ENCODE results near the gene GAN.

GAN gene

DNA sequence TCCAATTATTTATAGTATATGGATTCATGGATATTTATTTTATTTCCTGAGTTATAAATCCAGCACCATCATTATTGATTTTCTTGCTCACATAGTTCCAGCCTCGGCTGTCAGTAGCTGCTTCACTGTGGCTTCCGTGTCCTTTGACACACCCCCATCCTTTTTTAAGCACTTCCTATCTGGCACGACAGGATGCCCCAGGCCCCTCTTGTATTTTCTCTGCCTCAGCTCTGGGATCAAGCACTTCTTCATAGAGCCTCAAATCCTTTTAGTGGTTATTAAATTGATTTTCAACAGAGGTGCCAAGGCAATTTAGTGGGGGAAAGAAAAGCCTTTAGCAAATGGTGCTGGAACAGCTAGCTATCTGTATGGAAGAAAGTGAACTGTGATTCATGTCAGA is 59.8 kb downstream of the GAN start:
- H3K27me3 ChIP-seq (ENCODE audit: insufficient read depth, low read length, poor library complexity) = no peaks in the 10 kb centered on the region
- no peak overlapping the region for H4K5ac ChIP-seq (ENCODE audit: low read length)
- no peak overlapping the region for H3K9ac ChIP-seq (ENCODE audit: low read length)
- WGBS (ENCODE audit: extremely low coverage, insufficient coverage, low lambda C conversion rate) = no CpG with 5 or more reads among the region's 3 CpGs
- H3K4me2 ChIP-seq (ENCODE audit: low read length) = no peak overlapping the region
- no peak overlapping the region for H4K8ac ChIP-seq (ENCODE audit: low read depth, low read length)
- H3K79me2 ChIP-seq (ENCODE audit: control insufficient read depth, insufficient read depth, low read length) = no peaks in the 10 kb centered on the region
- no peak overlapping the region for H3K4me3 ChIP-seq (ENCODE audit: low read length)
- no peak overlapping the region for H3K27ac ChIP-seq (ENCODE audit: low read depth, low read length)
- H3K79me1 ChIP-seq (ENCODE audit: low read length) = no peaks in the 10 kb centered on the region
- no peak overlapping the region for H3K23ac ChIP-seq (ENCODE audit: low read length)
- no peak for DNase-seq
- H2BK15ac ChIP-seq (replicated peaks; ENCODE audit: low read depth) = no peak overlapping the region
- no peak overlapping the region for H2AK5ac ChIP-seq (ENCODE audit: low read length)
- H3K4me1 ChIP-seq (ENCODE audit: control insufficient read depth, low read depth, low read length) = no peaks in the 10 kb centered on the region
- H3K4ac ChIP-seq (ENCODE audit: low read depth, low read length) = no peak overlapping the region
- H3K56ac ChIP-seq (ENCODE audit: low read length) = no peak overlapping the region
- no peak overlapping the region for H3K18ac ChIP-seq (ENCODE audit: low read length)
- H2BK5ac ChIP-seq (ENCODE audit: low read length) = no peak overlapping the region
- H2BK120ac ChIP-seq (ENCODE audit: low read depth, low read length) = no peak overlapping the region
- H3K36me3 ChIP-seq (ENCODE audit: control insufficient read depth, insufficient read depth, low read length) = no peaks in the 10 kb centered on the region

DNA sequence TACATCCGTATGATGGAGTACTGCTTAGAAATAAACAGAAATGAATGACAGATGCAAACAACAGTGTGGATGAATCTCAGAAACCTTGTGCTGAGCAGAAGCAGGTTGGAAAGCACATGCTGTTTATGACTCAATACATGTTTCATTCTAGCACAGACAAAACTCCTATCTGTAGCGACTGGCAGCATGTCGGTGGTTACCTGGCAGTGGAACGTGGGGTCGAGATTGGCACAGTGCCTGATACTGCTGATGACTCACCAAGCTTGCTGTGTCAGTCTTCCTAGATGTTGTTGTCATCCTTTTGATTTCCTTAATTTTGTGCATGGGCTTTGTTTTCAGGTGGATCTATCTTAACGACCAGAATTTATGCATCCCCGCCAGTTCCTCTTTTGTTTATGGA is 62.1 kb downstream of the GAN start:
- Histone ChIP-seq H4K8ac (ENCODE audit: low read depth, low read length) (no peak overlapping the region), H3K79me1 (ENCODE audit: low read length) (no peaks in the 10 kb centered on the region), H3K27me3 (ENCODE audit: insufficient read depth, low read length, poor library complexity) (no peaks in the 10 kb centered on the region), H3K9ac (ENCODE audit: low read length) (no peak overlapping the region), H3K4me2 (ENCODE audit: low read length) (no peak overlapping the region), H3K56ac (ENCODE audit: low read length) (no peak overlapping the region), H2BK120ac (ENCODE audit: low read depth, low read length) (no peak overlapping the region), H3K23ac (ENCODE audit: low read length) (no peak overlapping the region), H3K4me1 (ENCODE audit: control insufficient read depth, low read depth, low read length) (no peaks in the 10 kb centered on the region), H2AK5ac (ENCODE audit: low read length) (no peak overlapping the region), H2BK15ac (replicated peaks; ENCODE audit: low read depth) (no peak overlapping the region), H3K79me2 (ENCODE audit: control insufficient read depth, insufficient read depth, low read length) (no peaks in the 10 kb centered on the region), H3K4ac (ENCODE audit: low read depth, low read length) (no peak overlapping the region), H4K5ac (ENCODE audit: low read length) (no peak overlapping the region), H3K4me3 (ENCODE audit: low read length) (no peak overlapping the region), H3K36me3 (ENCODE audit: control insufficient read depth, insufficient read depth, low read length) (no peaks in the 10 kb centered on the region), H3K27ac (ENCODE audit: low read depth, low read length) (no peak overlapping the region), H2BK5ac (ENCODE audit: low read length) (no peak overlapping the region), H3K18ac (ENCODE audit: low read length) (no peak overlapping the region)
- DNase-seq = no peak
- no CpG with 5 or more reads among the region's 7 CpGs for WGBS (ENCODE audit: extremely low coverage, insufficient coverage, low lambda C conversion rate)

DNA sequence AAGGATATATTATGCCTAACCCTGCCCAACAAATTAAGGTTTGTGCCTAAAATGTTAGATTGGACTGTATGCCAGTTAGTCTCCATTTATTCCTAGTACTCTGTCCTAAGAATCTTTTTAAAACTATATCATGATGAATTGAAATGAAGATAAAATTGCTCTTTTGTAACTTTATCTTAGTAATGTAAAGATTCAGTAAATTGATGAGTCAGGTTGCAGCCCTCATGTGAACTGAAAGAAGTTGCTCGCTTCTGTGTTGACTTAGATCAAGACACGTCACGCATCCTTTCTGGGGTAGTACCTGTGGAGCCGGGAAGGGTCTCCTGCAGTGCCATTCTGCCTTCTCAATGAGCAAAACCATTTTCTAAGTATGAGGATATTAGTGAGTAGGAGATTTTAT is 63.3 kb downstream of the GAN start:
- Histone ChIP-seq H4K5ac (ENCODE audit: low read length) (no peak overlapping the region), H3K9ac (ENCODE audit: low read length) (no peak overlapping the region), H3K27me3 (ENCODE audit: insufficient read depth, low read length, poor library complexity) (no peaks in the 10 kb centered on the region), H3K79me2 (ENCODE audit: control insufficient read depth, insufficient read depth, low read length) (no peaks in the 10 kb centered on the region), H3K27ac (ENCODE audit: low read depth, low read length) (no peak overlapping the region), H3K23ac (ENCODE audit: low read length) (no peak overlapping the region), H4K8ac (ENCODE audit: low read depth, low read length) (no peak overlapping the region), H3K4me3 (ENCODE audit: low read length) (no peak overlapping the region), H3K18ac (ENCODE audit: low read length) (no peak overlapping the region), H3K79me1 (ENCODE audit: low read length) (no peaks in the 10 kb centered on the region), H3K56ac (ENCODE audit: low read length) (no peak overlapping the region), H3K4me1 (ENCODE audit: control insufficient read depth, low read depth, low read length) (no peaks in the 10 kb centered on the region), H2AK5ac (ENCODE audit: low read length) (no peak overlapping the region), H3K4me2 (ENCODE audit: low read length) (no peak overlapping the region), H2BK120ac (ENCODE audit: low read depth, low read length) (no peak overlapping the region), H2BK15ac (replicated peaks; ENCODE audit: low read depth) (no peak overlapping the region), H2BK5ac (ENCODE audit: low read length) (no peak overlapping the region), H3K4ac (ENCODE audit: low read depth, low read length) (no peak overlapping the region), H3K36me3 (ENCODE audit: control insufficient read depth, insufficient read depth, low read length) (no peaks in the 10 kb centered on the region)
- no CpG with 5 or more reads among the region's 4 CpGs for WGBS (ENCODE audit: extremely low coverage, insufficient coverage, low lambda C conversion rate)
- no peak for DNase-seq

DNA sequence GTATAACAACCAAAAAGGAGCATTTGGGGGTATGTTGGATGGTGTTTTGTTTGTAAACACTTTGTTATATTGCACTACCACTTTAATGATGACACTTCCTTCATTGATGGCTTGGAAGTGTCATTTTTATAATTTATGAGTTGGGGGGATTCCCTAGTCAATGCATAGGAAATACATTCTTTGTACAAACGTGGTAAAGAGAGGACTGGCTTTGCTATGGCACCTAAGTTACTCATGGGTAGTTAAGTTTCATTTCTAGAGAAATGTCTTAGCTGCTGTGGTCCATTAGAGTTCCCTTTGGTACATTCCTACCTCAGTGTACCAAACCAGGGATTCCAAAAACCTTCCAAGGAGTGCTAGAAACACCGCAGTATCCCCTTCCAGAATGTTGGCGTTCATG is 66.2 kb downstream of the GAN start:
- H2BK5ac ChIP-seq (ENCODE audit: low read length) = no peak overlapping the region
- no peaks in the 10 kb centered on the region for H3K27me3 ChIP-seq (ENCODE audit: insufficient read depth, low read length, poor library complexity)
- DNase-seq = no peak
- H3K18ac ChIP-seq (ENCODE audit: low read length) = no peak overlapping the region
- no CpG with 5 or more reads among the region's 3 CpGs for WGBS (ENCODE audit: extremely low coverage, insufficient coverage, low lambda C conversion rate)
- no peaks in the 10 kb centered on the region for H3K4me1 ChIP-seq (ENCODE audit: control insufficient read depth, low read depth, low read length)
- no peak overlapping the region for H3K23ac ChIP-seq (ENCODE audit: low read length)
- H3K4ac ChIP-seq (ENCODE audit: low read depth, low read length) = no peak overlapping the region
- no peak overlapping the region for H3K4me2 ChIP-seq (ENCODE audit: low read length)
- H4K8ac ChIP-seq (ENCODE audit: low read depth, low read length) = no peak overlapping the region
- no peak overlapping the region for H2BK120ac ChIP-seq (ENCODE audit: low read depth, low read length)
- no peak overlapping the region for H3K9ac ChIP-seq (ENCODE audit: low read length)
- H2AK5ac ChIP-seq (ENCODE audit: low read length) = no peak overlapping the region
- H3K4me3 ChIP-seq (ENCODE audit: low read length) = no peak overlapping the region
- H3K79me1 ChIP-seq (ENCODE audit: low read length) = no peaks in the 10 kb centered on the region
- no peaks in the 10 kb centered on the region for H3K79me2 ChIP-seq (ENCODE audit: control insufficient read depth, insufficient read depth, low read length)
- no peaks in the 10 kb centered on the region for H3K36me3 ChIP-seq (ENCODE audit: control insufficient read depth, insufficient read depth, low read length)
- H4K5ac ChIP-seq (ENCODE audit: low read length) = no peak overlapping the region
- H3K27ac ChIP-seq (ENCODE audit: low read depth, low read length) = no peak overlapping the region
- H3K56ac ChIP-seq (ENCODE audit: low read length) = no peak overlapping the region
- H2BK15ac ChIP-seq (replicated peaks; ENCODE audit: low read depth) = no peak overlapping the region

DNA sequence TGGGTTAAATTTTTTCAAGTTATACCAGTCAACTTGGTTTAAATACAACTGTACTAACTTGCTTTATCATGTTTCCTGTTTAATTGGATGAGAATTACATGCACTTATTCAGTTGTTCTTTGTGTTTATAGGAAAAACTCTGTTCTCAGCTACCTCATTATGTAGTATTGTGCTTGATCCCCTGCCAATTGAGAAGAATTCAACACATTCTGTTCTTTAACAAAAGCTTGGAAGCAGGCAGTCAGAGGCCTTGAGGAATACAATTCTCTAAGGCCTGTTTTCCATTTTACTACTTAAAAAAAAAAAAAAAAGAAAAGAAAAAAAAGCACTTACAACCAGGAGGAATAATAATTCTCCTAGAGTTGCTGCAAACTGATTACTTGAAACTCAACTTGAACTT is 69.2 kb downstream of the GAN start:
- peak; percentile 30 for DNase-seq
- H3K18ac ChIP-seq (ENCODE audit: low read length) = no peak overlapping the region
- H3K56ac ChIP-seq (ENCODE audit: low read length) = no peak overlapping the region
- no peak overlapping the region for H2AK5ac ChIP-seq (ENCODE audit: low read length)
- no peak overlapping the region for H3K4me3 ChIP-seq (ENCODE audit: low read length)
- no peaks in the 10 kb centered on the region for H3K4me1 ChIP-seq (ENCODE audit: control insufficient read depth, low read depth, low read length)
- no peak overlapping the region for H2BK120ac ChIP-seq (ENCODE audit: low read depth, low read length)
- no peak overlapping the region for H2BK5ac ChIP-seq (ENCODE audit: low read length)
- H4K8ac ChIP-seq (ENCODE audit: low read depth, low read length) = no peak overlapping the region
- H3K27ac ChIP-seq (ENCODE audit: low read depth, low read length) = no peak overlapping the region
- H3K79me1 ChIP-seq (ENCODE audit: low read length) = no peaks in the 10 kb centered on the region
- no peak overlapping the region for H3K4me2 ChIP-seq (ENCODE audit: low read length)
- H3K9ac ChIP-seq (ENCODE audit: low read length) = no peak overlapping the region
- H3K36me3 ChIP-seq (ENCODE audit: control insufficient read depth, insufficient read depth, low read length) = no peaks in the 10 kb centered on the region
- no peak overlapping the region for H4K5ac ChIP-seq (ENCODE audit: low read length)
- no peak overlapping the region for H2BK15ac ChIP-seq (replicated peaks; ENCODE audit: low read depth)
- H3K27me3 ChIP-seq (ENCODE audit: insufficient read depth, low read length, poor library complexity) = no peaks in the 10 kb centered on the region
- no peak overlapping the region for H3K23ac ChIP-seq (ENCODE audit: low read length)
- H3K4ac ChIP-seq (ENCODE audit: low read depth, low read length) = no peak overlapping the region
- H3K79me2 ChIP-seq (ENCODE audit: control insufficient read depth, insufficient read depth, low read length) = no peaks in the 10 kb centered on the region

DNA sequence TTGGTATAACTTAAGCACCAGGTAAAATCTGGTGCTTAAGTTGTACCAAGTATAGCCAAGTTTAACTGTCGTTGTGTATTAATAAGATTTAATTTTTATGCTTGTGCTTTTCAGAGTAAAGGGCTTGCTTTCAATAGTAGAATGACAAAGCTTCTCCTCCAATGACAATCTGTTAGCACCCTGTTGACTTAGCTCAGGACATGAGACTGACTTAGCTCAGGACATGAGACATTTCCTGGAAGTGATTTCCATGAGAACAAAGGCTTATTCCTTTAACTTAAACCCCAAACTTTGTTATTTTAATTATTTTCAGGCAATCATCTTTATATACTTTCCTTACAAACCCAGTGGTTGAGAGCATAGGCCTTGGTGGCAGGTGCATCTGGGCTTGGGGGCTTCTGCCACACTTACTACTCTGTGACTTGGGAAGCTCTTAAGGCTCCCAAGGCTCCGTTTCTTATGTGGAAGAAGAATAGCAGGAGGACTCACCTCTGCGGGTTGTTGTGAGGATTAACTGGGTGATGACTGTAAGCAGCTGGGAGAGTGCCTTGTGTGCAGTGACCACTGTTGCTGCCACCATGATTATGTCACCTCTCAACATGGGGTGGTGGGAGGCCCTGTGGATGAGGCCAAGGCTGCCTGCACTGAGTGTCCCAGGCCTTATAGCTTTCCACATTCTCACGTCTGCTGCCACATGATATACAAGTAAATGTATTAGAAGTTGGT is 70.4 kb downstream of the GAN start:
- Histone ChIP-seq H3K56ac (ENCODE audit: low read length) (no peak overlapping the region), H3K4me3 (ENCODE audit: low read length) (no peak overlapping the region), H4K5ac (ENCODE audit: low read length) (no peak overlapping the region), H3K27me3 (ENCODE audit: insufficient read depth, low read length, poor library complexity) (no peaks in the 10 kb centered on the region), H3K18ac (ENCODE audit: low read length) (no peak overlapping the region), H3K79me1 (ENCODE audit: low read length) (no peaks in the 10 kb centered on the region), H4K8ac (ENCODE audit: low read depth, low read length) (no peak overlapping the region), H3K79me2 (ENCODE audit: control insufficient read depth, insufficient read depth, low read length) (no peaks in the 10 kb centered on the region), H2AK5ac (ENCODE audit: low read length) (no peak overlapping the region), H3K9ac (ENCODE audit: low read length) (no peak overlapping the region), H3K36me3 (ENCODE audit: control insufficient read depth, insufficient read depth, low read length) (no peaks in the 10 kb centered on the region), H3K23ac (ENCODE audit: low read length) (no peak overlapping the region), H3K4me1 (ENCODE audit: control insufficient read depth, low read depth, low read length) (no peaks in the 10 kb centered on the region), H3K4ac (ENCODE audit: low read depth, low read length) (no peak overlapping the region), H2BK15ac (replicated peaks; ENCODE audit: low read depth) (no peak overlapping the region), H2BK5ac (ENCODE audit: low read length) (no peak overlapping the region), H2BK120ac (ENCODE audit: low read depth, low read length) (no peak overlapping the region), H3K27ac (ENCODE audit: low read depth, low read length) (no peak overlapping the region), H3K4me2 (ENCODE audit: low read length) (no peak overlapping the region)
- no peak for DNase-seq
- no CpG with 5 or more reads among the region's 4 CpGs for WGBS (ENCODE audit: extremely low coverage, insufficient coverage, low lambda C conversion rate)

All from mesendoderm (in vitro differentiated cells).